ENCODE measurements around the gene TMC5. TPM values are rescaled to one million over a fixed set of nuclear protein-coding genes. Genes with fewer than 3 reads are reported as not detected.

The TMC5 gene
- total RNA-seq, 1 experiment from 2014 or later: not detected

DNA sequence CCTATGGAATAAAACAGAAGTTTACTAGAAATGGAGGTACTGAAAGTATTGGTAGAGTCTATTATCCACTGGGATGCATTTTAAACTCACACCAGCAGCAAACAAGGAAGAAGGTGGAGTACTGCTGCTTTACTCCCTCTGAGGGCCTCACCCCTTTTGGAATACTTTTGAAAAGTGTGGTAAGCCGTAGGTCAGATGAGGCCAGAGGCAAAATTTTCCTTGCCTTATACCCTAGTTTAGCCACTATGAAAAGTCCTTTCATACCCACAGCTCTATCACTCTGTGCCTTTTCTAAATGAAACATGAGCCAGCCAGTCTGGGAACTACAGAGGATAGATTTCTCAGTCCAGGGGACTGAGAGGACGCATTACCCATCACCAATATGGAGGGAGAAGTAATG lies 90.2 kb downstream of the TMC5 start:
- no peaks in the 10 kb centered on the region for H3K27me3 ChIP-seq
- no peak overlapping the region for H3K4me3 ChIP-seq
- H3K36me3 ChIP-seq: peaks cover 17% of the 10 kb centered on the region
- H3K9me3 ChIP-seq: no peaks in the 10 kb centered on the region
- no peak for DNase-seq

DNA sequence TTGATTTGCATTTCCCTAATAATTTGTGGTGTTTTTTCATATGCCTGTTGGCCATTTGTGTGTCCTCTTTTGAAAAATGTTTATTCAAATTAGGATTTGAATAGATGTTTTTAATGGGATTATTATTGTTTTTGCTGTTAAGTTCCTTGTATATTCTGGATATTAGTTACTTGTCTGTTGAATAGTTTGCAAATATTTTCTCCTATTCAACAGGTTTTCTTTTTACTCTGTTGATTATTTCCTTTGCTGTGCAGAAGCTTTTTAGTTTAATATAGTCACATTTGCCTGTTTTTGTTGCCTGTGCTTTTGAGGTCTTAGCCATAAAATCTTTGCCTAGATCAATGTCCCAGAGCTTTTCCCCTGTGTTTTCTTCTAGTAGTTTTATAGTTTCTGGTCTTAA lies 94.6 kb downstream of the TMC5 start:
- Histone ChIP-seq H3K27me3 (no peaks in the 10 kb centered on the region), H3K36me3 (peaks cover 34% of the 10 kb centered on the region), H3K9me3 (no peaks in the 10 kb centered on the region), H3K4me3 (no peak overlapping the region)
- DNase-seq: no peak

DNA sequence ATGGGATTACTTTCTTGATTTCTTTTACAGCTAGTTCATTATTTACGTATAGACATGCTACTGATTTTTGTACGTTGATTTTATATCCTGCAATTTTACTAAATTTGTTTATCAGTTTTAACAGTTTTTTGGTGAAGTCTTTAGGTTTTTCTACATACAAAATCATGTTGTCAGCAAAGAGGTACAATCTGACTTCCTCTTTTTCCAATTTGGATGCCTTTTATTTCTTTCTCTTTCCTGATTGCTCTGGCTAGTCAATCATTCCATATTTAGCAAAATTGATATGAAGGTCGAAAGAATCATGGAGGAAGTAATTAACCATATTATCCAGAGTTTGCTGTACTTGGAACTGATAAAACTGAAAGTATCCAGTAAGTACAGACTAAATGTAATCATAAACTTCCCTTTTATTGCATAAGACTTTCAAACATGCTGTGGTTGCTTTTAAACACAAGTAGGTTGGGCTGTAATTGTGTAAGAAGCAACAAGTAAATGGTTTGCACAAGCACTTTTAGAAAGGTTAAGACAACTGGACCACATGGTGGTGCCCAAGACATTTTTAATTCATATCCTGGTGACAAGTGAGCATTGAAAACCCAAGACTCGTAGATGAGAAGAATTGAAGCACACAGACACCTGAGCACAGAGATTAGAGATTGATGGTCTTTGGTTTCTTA lies 95.8 kb downstream of the TMC5 start:
- Histone ChIP-seq H3K27me3 (no peaks in the 10 kb centered on the region), H3K4me3 (no peak overlapping the region), H3K9me3 (no peaks in the 10 kb centered on the region), H3K36me3 (peaks cover 34% of the 10 kb centered on the region)
- no peak for DNase-seq

DNA sequence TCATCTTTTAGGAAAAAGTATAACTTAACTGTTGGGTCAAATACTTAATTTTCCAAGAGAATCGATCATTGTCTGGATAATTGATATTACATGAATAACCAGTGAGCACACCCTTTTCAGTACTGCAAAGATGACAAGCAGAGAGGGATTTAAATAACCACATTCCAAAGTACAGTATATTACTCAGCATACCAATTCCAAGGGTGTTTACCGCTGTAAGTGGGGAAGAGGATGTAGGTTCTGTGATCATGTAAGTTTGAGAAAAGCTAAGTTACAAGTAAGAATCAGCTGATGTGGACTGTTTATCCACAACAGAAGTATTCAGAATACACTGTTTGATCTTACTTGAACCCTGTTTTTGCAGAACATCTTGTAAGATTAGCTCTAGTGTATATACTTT lies 98.1 kb downstream of the TMC5 start:
- H3K27me3 ChIP-seq: no peaks in the 10 kb centered on the region
- no peak overlapping the region for H3K4me3 ChIP-seq
- no peak for DNase-seq
- H3K36me3 ChIP-seq: peaks cover 29% of the 10 kb centered on the region
- no peaks in the 10 kb centered on the region for H3K9me3 ChIP-seq

DNA sequence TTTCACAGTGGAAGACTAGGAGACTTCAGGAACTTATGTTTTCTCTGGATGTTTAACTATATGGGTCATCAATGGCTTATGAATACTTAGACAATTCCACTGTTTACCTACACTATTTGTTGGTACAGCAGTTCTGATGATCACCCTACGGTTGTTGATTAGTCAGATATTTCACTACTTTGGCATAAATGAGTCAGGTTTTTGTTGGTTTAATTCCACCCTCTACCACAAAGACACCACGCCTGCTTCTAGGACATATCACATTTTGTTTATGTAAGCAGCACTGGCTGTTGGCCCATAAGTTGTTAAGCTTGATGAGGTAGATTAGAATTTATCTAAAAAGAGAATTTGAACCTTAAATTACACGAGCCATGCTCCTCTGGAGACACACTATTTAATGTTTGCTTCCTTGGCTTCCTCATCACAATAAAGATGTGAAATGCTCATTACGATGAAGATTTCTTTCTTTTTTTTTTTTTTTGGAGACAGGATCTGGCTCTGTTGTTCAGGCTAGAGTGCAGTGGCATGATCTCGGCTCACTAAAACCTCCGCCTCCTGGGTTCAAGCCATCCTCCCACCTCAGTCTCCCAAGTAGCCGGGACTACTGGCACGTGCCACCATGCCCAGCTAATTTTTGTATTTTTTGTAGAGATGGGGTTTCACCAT lies 99.9 kb downstream of the TMC5 start:
- DNase-seq: peak; percentile 36
- Histone ChIP-seq H3K4me3 (no peak overlapping the region), H3K27me3 (no peaks in the 10 kb centered on the region), H3K9me3 (no peaks in the 10 kb centered on the region), H3K36me3 (peaks cover 29% of the 10 kb centered on the region)

DNA sequence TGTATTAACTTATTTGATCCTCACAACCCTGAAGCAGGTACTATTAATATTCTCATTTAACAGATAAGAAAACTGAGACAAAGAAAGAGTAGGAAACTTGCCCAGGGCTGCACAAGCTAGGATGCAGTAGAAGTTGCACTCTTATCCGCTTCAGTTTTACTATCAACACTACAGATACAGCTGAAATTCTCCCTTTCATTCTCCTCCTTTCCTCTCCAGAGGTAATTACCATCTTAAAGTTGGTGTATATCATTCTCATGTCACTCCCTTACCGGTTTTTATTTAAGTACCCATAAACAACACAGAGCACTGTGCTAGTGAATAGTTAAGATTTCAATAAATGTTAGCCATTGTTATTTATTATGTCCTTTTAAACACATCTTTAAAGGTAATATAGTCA lies 100.7 kb downstream of the TMC5 start:
- no peaks in the 10 kb centered on the region for H3K9me3 ChIP-seq
- no peak for DNase-seq
- no peak overlapping the region for H3K4me3 ChIP-seq
- H3K27me3 ChIP-seq: no peaks in the 10 kb centered on the region
- peaks cover 25% of the 10 kb centered on the region for H3K36me3 ChIP-seq

DNA sequence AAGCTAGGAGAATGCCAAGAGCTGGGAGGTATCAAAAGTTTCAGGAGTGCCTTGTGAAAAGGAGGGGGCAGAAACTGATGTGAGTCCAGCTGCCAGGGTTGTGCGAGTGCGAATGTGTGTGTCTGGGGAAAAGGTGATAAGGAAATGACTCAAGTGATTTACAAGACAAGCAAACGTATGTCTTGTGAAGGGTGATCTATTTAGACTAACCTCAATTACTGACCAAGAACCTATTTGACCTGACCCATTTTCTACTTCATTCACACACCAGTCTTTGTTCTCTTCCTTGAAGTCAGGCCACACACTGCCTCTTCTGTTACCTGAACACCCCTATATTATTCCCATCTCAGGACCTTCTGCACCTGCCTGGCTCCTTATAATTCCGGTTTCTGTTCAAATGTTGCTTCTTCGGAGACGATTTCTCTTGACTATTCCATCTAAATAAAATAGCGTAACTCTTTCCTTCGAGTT lies 103.2 kb downstream of the TMC5 start:
- Histone ChIP-seq H3K9me3 (no peaks in the 10 kb centered on the region), H3K4me3 (peak overlapping the region; percentile 83), H3K27me3 (no peaks in the 10 kb centered on the region), H3K36me3 (peaks cover 9% of the 10 kb centered on the region)
- DNase-seq: no peak

DNA sequence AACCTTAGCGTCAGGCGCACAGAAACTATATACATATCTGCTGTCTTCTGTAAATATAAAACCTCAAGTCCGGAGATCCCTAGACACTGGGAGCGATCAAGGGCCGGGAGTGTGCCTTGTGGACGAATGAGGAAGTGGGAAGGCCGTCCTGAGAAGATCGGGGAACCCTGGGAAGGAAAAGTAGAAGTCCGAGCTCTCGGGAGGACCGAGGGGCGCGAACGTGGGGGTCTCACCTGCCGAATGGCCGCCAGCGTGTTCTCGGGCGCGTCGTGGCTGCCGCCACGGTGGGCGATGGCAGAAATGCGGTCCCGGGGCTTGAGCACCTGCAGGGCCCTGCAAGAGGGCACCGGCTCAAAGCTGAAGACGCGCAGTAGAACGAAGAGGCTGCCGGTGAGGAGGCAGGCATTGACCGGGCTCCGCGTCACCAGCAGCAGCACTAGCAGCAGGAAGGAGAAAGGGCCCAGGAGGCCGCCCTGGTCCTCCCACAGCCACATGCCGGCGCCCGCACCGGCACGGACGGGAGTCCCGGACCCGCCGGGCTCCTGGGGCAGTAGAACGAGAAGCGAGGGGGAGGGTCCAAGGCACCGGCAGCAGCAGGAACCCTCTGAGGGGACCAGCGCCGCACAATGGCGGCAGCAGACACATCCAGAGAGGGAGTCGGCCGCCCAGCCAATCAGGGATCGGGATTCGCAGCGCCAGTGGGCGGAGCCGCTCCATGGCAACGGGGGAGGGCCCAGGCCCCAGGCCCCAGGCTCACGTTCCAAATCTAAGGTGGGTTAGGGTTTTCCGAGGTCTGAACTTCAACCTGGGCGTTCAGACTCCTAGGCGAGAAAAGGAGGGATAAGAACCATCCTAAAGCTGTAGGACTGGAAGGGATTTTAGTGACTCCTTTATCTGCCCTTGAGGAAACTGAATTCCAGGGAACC lies 104.1 kb downstream of the TMC5 start, which contains the start of gene GDE1:
Gene GDE1 (minus strand): TSS at position 628 of the 926 bp plus-strand sequence. CDS start 134 bp downstream, at position 494.
- Histone ChIP-seq H3K36me3 (peaks cover 2% of the 10 kb centered on the region), H3K9me3 (no peaks in the 10 kb centered on the region), H3K27me3 (no peaks in the 10 kb centered on the region), H3K4me3 (peak within 1 kb of the TSS; percentile 83)
- peak; percentile 94 for DNase-seq

DNA sequence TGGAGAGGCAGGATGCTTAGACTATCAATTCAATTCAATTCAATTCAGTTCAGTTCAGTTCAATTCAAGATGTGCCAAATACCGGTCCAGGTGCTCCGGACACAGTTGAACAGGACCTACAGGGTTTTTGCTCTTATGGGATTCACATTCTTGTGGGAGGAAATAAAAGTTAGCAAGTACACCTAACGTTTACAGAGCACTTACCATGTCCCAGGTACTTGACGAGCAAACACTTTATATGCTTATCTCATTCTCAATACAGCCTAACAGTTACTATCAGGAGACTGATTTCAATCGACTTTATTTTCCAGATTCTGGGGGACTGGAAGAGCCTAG lies 104.7 kb downstream of the TMC5 start:
- Histone ChIP-seq H3K27me3 (no peaks in the 10 kb centered on the region), H3K36me3 (peaks cover 4% of the 10 kb centered on the region), H3K4me3 (peak overlapping the region; percentile 83), H3K9me3 (no peaks in the 10 kb centered on the region)
- no peak for DNase-seq

DNA sequence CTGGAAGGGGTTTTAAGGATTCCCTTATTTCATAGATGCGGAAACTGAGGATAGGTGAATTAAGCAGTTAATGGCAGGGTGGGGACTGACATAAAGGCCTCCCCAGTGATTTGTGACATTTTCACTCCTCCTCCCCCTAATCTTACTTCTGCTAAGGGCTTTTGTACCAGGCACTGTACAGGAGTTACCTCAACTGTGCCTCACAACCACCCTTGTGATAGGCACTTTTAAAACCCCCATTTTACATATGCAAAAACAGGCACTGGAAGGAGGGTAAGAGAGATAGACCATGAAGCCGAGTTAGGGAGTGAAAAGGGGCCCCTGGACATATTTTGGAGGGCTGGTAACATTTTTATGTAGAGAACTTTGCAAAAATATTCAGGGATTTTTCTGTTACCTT lies 105.1 kb downstream of the TMC5 start:
- no peak for DNase-seq
- no peaks in the 10 kb centered on the region for H3K9me3 ChIP-seq
- no peak overlapping the region; the same call in 1 of the 2 replicates for H3K4me3 ChIP-seq
- no peaks in the 10 kb centered on the region for H3K27me3 ChIP-seq
- peaks cover 8% of the 10 kb centered on the region for H3K36me3 ChIP-seq

DNA sequence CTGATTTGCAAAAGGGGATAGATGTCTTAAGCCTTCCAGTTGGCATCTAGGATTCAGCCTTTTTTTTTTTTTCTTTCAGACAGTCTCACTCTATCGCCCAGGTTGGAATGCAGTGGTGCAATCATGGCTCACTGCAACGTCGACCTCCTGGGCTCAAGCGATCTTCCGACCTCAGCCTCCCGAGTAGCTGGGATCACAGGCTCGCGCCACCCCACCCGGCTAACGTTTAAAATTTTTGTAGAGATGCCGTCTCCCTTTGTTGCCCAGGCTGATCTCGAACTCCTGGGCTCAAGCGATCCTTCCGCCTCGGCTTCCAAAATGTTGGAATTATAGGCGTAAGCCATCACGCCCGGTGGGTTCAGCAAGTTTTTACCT lies 105.5 kb downstream of the TMC5 start:
- Histone ChIP-seq H3K4me3 (peak overlapping the region; percentile 96), H3K27me3 (no peaks in the 10 kb centered on the region), H3K9me3 (no peaks in the 10 kb centered on the region), H3K36me3 (peaks cover 12% of the 10 kb centered on the region)
- DNase-seq: no peak

DNA sequence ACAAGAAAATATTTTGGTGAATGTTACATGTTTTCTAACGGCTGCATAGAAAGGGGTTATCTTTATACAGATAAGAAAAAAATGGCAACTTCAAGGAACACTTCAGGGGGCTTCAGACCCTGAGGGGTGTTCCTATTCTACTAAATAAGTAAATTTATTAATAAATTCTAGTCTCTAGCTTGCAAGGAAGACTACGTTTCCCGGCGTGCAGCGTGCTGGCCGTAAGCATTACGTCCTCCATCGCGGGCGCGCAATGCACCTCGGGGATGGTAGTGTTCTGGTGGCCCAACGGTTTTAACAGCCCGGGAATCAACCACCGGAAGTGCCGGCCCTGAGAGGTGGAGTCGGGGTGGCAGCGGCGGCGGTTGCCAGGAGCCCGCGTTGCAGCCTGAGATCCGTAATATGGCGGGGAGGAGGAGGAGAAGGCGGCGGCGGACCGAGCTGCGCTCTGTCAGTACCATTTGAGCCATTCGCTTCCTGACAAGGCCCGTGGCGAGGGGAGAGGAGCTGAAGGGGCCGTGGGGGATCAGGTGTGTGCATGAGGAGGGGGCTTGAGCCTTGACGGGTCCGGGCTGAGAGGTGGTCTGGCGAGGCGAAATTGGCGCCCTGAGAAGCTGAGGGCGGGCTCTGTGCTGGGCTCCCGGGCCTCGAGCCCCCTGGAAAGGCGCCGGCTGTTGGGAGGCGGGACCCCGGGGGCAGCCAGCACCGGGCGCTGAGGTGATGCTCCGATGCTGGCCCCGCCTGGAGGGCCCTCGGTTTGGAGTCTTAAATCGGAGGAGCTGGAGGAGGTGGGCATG lies 106.1 kb downstream of the TMC5 start, which contains the start of gene CCP110:
Gene CCP110 (plus strand): TSS at position 384 of the 797 bp plus-strand sequence. CDS start 3,940 bp downstream, outside the sequence.
- Histone ChIP-seq H3K9me3 (no peaks in the 10 kb centered on the region), H3K27me3 (no peaks in the 10 kb centered on the region), H3K4me3 (peak within 1 kb of the TSS; percentile 96), H3K36me3 (peaks cover 16% of the 10 kb centered on the region)
- peak; percentile 99 for DNase-seq

DNA sequence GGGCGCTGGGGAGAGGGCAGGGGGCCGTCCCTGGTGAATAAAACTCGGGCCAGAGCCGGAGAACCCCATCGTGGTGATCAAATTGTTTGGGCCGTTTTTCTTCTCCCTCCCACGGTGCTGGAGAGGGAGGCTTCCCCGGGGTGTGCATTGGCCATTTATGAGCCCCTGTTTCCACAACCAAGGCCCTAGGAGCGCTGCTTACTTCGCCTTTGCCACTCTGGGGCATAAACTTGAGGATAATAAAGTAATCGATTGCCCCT lies 106.6 kb downstream of the TMC5 start:
- peak overlapping the region; percentile 96 for H3K4me3 ChIP-seq
- peaks cover 21% of the 10 kb centered on the region for H3K36me3 ChIP-seq
- DNase-seq: no peak
- H3K27me3 ChIP-seq: no peaks in the 10 kb centered on the region
- H3K9me3 ChIP-seq: no peaks in the 10 kb centered on the region

DNA sequence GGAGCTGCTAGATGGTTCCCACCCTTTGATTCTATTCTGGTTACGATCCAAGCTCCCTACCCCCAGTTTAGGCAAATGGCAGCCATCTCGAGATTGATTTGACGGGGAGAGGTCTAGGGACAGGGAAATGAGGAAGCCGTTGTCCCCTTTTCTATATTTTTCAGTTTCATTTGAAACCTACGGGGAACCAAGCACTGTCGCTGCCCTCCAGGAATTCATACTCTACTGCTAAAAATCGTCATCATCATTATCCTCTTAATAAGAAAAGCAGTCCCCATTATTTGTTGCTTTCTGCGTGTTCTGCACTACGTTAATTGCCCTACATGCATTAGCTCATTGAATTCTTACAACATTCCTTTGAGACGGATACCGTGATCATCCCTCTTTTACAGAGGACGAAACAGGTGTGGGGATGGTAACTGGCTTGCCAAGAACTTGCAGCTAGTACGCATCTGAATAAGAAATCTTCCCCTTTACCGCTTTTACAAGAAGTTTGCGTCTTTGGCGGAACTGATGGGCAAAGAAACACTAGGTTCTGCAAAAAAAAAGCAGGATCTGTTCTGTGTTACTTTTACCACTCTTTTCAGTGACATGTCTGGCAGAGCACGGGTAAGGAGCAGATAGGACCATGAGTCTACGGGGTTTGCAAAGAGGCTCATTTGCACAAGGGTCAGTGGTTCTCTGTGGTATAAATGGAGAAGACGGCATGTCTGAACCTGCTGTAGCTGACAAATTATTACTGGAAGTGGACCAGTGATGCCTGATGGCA lies 107.1 kb downstream of the TMC5 start:
- H3K36me3 ChIP-seq: peaks cover 24% of the 10 kb centered on the region
- H3K27me3 ChIP-seq: no peaks in the 10 kb centered on the region
- H3K4me3 ChIP-seq: peak overlapping the region; percentile 96
- H3K9me3 ChIP-seq: no peaks in the 10 kb centered on the region
- DNase-seq: no peak

DNA sequence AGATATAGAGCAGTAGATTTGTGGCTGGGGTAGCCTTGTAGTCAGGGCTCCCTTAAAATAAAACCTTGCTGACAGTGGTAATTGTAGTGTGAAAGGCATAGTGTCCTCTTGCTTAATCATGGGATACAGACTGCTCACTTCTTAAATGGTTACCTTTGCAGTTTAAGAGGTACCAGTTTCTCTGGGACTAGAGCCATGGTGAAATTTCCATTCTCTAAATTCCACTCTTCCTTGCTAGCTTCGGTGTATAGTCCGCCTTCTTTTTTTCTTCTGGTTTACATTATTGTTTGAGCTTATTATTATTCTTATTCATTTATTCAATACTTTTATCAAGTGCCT lies 107.7 kb downstream of the TMC5 start:
- peaks cover 24% of the 10 kb centered on the region for H3K36me3 ChIP-seq
- H3K9me3 ChIP-seq: no peaks in the 10 kb centered on the region
- peak overlapping the region; percentile 96 for H3K4me3 ChIP-seq
- no peaks in the 10 kb centered on the region for H3K27me3 ChIP-seq
- no peak for DNase-seq

DNA sequence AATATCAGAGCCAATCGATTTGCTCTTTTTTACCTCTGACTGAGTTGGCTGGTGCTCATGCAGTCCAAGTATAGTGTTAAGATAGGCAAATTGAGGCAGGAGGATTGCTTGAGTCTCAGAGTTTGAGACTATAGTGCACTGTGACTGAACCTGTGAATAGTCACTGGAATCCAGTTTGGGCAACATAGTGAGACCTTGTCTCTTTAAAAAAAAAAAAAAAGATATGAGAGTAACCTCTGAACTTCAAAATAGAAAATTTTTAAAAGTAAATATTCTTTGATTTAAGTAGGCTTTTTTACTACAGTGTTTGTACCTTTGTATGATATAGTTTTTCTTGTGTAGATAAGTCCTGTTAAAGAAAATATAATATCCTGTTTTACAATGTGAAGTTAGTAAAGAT lies 109.5 kb downstream of the TMC5 start:
- DNase-seq: no peak
- peaks cover 27% of the 10 kb centered on the region for H3K36me3 ChIP-seq
- no peaks in the 10 kb centered on the region for H3K9me3 ChIP-seq
- H3K4me3 ChIP-seq: no peak overlapping the region
- H3K27me3 ChIP-seq: no peaks in the 10 kb centered on the region
